VCaP (cell line): ENCODE measurements around the gene DNAJB6.

Experiments
- H3K27ac ChIP-seq: fragments of 450-650 bp; 2 replicates; pipeline ENCODE4 v1.5.1; 2017
- TF ChIP-seq, protein P1 (sequence below): fragments of 450-650 bp; conservative IDR thresholded peaks from 2 replicates; pipeline ENCODE4 v1.5.1; 2017; ENCODE audit warnings: mild to moderate bottlenecking, moderate library complexity

DNAJB6 gene

DNA sequence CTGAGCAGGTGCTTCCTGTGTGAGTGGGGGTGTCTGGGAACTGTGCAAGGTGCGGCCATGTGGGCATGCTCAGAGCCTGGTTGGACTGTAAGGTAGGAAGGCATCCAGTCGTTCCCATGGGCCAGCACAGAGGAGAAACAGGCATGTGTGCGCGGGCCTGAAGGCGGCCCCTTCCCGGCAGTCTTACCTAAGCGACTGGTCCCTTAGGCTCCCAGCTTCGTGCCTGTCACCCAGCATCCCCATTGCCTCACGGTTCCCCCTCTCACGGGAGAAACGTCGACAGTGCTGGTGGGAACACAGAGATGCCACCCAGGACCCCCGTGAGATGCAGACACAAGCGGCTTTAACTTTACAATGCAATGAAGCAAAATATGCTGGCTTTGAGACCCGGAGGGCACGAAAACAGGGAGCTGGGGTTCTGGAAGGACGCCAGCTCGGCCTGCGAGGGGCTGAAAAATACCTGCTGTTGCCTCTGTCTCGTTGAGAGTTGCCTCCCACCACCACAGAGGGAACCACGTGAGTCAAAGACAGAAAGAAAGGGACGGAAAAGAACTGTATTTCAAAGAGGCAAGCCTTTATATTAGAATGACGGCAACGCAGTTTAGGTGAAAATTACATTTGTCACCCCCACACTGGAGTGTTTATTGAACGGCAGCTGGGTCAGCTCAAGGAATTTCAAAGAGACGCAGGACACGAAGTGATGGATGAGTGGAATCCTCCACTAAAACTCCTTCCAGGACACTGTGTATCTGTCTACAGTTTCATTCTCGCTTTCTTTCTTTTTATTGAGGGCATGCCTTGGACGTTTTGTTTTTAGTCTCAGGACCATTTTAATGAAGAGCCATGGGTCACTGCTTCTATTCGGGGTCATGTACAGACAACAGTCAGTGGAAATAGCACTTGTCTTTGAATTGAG lies 128.4 kb downstream of the DNAJB6 start:
- TF ChIP-seq, protein P1, sequence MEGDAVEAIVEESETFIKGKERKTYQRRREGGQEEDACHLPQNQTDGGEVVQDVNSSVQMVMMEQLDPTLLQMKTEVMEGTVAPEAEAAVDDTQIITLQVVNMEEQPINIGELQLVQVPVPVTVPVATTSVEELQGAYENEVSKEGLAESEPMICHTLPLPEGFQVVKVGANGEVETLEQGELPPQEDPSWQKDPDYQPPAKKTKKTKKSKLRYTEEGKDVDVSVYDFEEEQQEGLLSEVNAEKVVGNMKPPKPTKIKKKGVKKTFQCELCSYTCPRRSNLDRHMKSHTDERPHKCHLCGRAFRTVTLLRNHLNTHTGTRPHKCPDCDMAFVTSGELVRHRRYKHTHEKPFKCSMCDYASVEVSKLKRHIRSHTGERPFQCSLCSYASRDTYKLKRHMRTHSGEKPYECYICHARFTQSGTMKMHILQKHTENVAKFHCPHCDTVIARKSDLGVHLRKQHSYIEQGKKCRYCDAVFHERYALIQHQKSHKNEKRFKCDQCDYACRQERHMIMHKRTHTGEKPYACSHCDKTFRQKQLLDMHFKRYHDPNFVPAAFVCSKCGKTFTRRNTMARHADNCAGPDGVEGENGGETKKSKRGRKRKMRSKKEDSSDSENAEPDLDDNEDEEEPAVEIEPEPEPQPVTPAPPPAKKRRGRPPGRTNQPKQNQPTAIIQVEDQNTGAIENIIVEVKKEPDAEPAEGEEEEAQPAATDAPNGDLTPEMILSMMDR: no peak
- H3K27ac ChIP-seq: no peak overlapping the region

- TF ChIP-seq, protein P1: no peak
- H3K27ac ChIP-seq: no peak overlapping the region
These were observed 129.4 kb downstream of the DNAJB6 start for GRCh38 chr7:157465891-157466866.

DNA sequence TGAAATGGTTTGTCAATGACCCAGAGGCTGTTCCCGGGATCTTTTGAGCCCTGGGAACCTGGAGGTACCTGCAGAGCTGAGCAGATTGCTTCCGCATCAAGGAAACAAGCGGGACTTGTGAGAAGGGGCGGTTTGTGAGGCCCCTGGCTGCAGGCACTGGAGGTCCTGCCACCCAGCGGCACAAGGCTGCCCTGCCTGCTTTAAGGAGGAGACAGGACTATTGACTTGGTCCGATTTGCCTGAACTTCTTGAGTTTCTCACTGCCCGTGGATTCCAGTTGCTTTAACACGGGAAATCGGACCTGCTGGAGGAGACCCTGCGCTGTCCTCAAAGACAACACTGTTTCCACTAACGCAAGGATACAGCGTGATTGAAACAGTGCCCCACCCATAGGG lies 130.1 kb downstream of the DNAJB6 start:
- H3K27ac ChIP-seq: no peak overlapping the region
- TF ChIP-seq, protein P1: no peak
